Right cardiac atrium (tissue), 5 donors: ENCODE measurements around the gene CYP46A1. TPM values are rescaled to one million over a fixed set of nuclear protein-coding genes. Genes with fewer than 3 reads are reported as not detected.

ENCODE experiments used
- ATAC-seq, 2 donors: fragments of 200-7000 bp; cut with Tn5 transposase; one replicate each; pipeline versions ENCODE4 v1.8.0 to v1.9.1; 2020; ENCODE audit warnings: moderate library complexity in 2 of 2, mild to moderate bottlenecking in 1 of 2
- DNase-seq, 3 donors: peaks; one replicate each; pipeline ENCODE4 v3.0.0-alpha.2; 2020
- H3K27ac ChIP-seq: one replicate; pipeline ENCODE4 v1.5.1; 2013; ENCODE audit warnings: mild to moderate bottlenecking, low read length, control low read depth, moderate library complexity
- H3K27me3 ChIP-seq: one replicate; pipeline ENCODE4 v1.6.1; 2013; ENCODE audit not compliant: control insufficient read depth, insufficient read depth
- H3K4me1 ChIP-seq: one replicate; pipeline ENCODE4 v1.6.1; 2013; ENCODE audit warnings: low read length; ENCODE audit not compliant: control insufficient read depth, insufficient read depth
- H3K4me3 ChIP-seq: one replicate; pipeline ENCODE4 v1.5.1; 2013; ENCODE audit warnings: low read length, control low read depth
- H3K9me3 ChIP-seq: one replicate; pipeline ENCODE4 v1.6.1; 2013; ENCODE audit warnings: low read length; ENCODE audit not compliant: control insufficient read depth
- WGBS: extraction: QIAGEN DNeasy Blood & Tissue Kit; methylation state at CpG from one replicate; pipeline ENCODE4 v1.1.7; 2013; 5-methylcytosine and 5-hydroxymethylcytosine counted together
- intact Hi-C, 4 donors: fragments of 100-400 bp; cut with DNase I; formaldehyde crosslinking; loops; one replicate each; pipeline versions ENCODE4 v1.11.0 to v1.14.0; 2022 to 2023
- polyA plus RNA-seq: library from polyadenylated mRNA; stranded (reverse); fragments of 200-250 nt; gene quantifications from one replicate; pipeline ENCODE4 v1.2.3, GENCODE V29; 2013
- total RNA-seq, 4 donors: library from RNA; stranded (reverse); fragmentation: NEBNext Ultra II Directional; extraction: Animal tissue kit (Norgen Biotek cat#: 25700); gene quantifications; one replicate each; pipeline ENCODE4 v1.2.1, GENCODE V29; 2021
- donor health status: healthy with polysubstance abuse.
- donor health status: DM: no; HTN: yes; CAD: no.
- donor health status: DM: no; HTN: no; CAD: no.
- donor health status: DM: no; HTN: yes; CAD: no; lungs with severe emphysema.
- donor health status: DM: yes; HTN: yes; CAD: no.

Gene CYP46A1
- total and polyA plus RNA-seq, 5 donors, result 5.7 to 9.2 (median 7.6) TPM

GRCh38 chr14:99725774-99726537 is 41.9 kb downstream of the CYP46A1 start:
- 65% methylated on average over 18 of the region's 18 CpGs for whole genome bisulfite sequencing
- intact Hi-C loops, result no loop called here

GRCh38 chr14:99726538-99727095 is 42.5 kb downstream of the CYP46A1 start:
- peak in 2 of 3 donors; percentile 43 to 44 for DNase-seq
- Histone ChIP-seq H3K27ac (no peak overlapping the region), H3K4me1 (no peaks in the 10 kb centered on the region), H3K4me3 (no peak overlapping the region), H3K27me3 (no peaks in the 10 kb centered on the region), H3K9me3 (no peaks in the 10 kb centered on the region)
- intact Hi-C loops, result no loop called here
- WGBS, result 72% methylated on average over 26 of the region's 26 CpGs
- no peak for ATAC-seq

More at GRCh38 chr14:99725774-99726537, 41.9 kb downstream of the CYP46A1 start:
- no peaks in the 10 kb centered on the region for H3K4me1 ChIP-seq
- no peaks in the 10 kb centered on the region for H3K27me3 ChIP-seq
- H3K9me3 ChIP-seq, result no peaks in the 10 kb centered on the region
- DNase-seq (peak in 2 of 3 donors; percentile 32 to 42), ATAC-seq (no peak)
- no peak overlapping the region for H3K27ac ChIP-seq
- H3K4me3 ChIP-seq, result no peak overlapping the region

- DNase-seq (peak in 2 of 3 donors; percentile 31 to 49), ATAC-seq (no peak)
- Histone ChIP-seq H3K27ac (no peak overlapping the region), H3K27me3 (no peaks in the 10 kb centered on the region), H3K9me3 (no peaks in the 10 kb centered on the region), H3K4me1 (no peaks in the 10 kb centered on the region), H3K4me3 (no peak overlapping the region)
- intact Hi-C loops, result no loop called here
- 88% methylated on average over 25 of the region's 25 CpGs for WGBS
Observed at GRCh38 chr14:99727096-99727870, 43.2 kb downstream of the CYP46A1 start.

GRCh38 chr14:99728231-99728920 is 44.3 kb downstream of the CYP46A1 start:
- Histone ChIP-seq H3K4me3 (no peak overlapping the region), H3K27me3 (no peaks in the 10 kb centered on the region), H3K27ac (no peak overlapping the region), H3K9me3 (no peaks in the 10 kb centered on the region), H3K4me1 (no peaks in the 10 kb centered on the region)
- ATAC-seq (no peak), DNase-seq (peak in 2 of 3 donors; percentile 47 to 50)
- intact Hi-C loops, result no loop called here
- 88% methylated on average over 16 of the region's 16 CpGs for WGBS

GRCh38 chr14:99728981-99729451 is 44.9 kb downstream of the CYP46A1 start:
- intact Hi-C loops, result no loop called here
- H3K9me3 ChIP-seq, result no peaks in the 10 kb centered on the region
- H3K4me1 ChIP-seq, result no peaks in the 10 kb centered on the region
- H3K27me3 ChIP-seq, result no peaks in the 10 kb centered on the region
- H3K4me3 ChIP-seq, result no peak overlapping the region
- no peak overlapping the region for H3K27ac ChIP-seq
- DNase-seq, result peak in 1 of 3 donors; percentile 11
- 73% methylated on average over 4 of the region's 4 CpGs for WGBS
- ATAC-seq, result no peak

GRCh38 chr14:99729991-99730875 is 46.1 kb downstream of the CYP46A1 start:
- H3K9me3 ChIP-seq, result no peaks in the 10 kb centered on the region
- intact Hi-C loops, result loop anchor here (1.0 to 10.0 kb wide), 4 partner anchors 62 to 157 kb away; partner anchors contain the start of gene EML1 (in 3 of the 4)
- H3K4me3 ChIP-seq, result peak overlapping the region; percentile 62
- ATAC-seq, result peak; percentile 36 to 58
- peak; percentile 69 to 93 (median 91) for DNase-seq
- WGBS, result 5% methylated on average over 75 of the region's 75 CpGs
- no peak overlapping the region for H3K27ac ChIP-seq
- no peaks in the 10 kb centered on the region for H3K27me3 ChIP-seq
- no peaks in the 10 kb centered on the region for H3K4me1 ChIP-seq

- 66% methylated on average over 13 of the region's 13 CpGs for WGBS
- Histone ChIP-seq H3K27ac (no peak overlapping the region), H3K4me1 (no peaks in the 10 kb centered on the region), H3K9me3 (no peaks in the 10 kb centered on the region), H3K4me3 (no peak overlapping the region), H3K27me3 (no peaks in the 10 kb centered on the region)
- DNase-seq (peak in 2 of 3 donors; percentile 67 to 71), ATAC-seq (no peak)
- intact Hi-C loops, result loop anchor here (1.0 to 10.0 kb wide), 4 partner anchors 61 to 156 kb away; partner anchors contain the start of gene EML1 (in 3 of the 4)
Observed at GRCh38 chr14:99730876-99731546, 46.9 kb downstream of the CYP46A1 start.

- no peaks in the 10 kb centered on the region for H3K27me3 ChIP-seq
- no peak overlapping the region for H3K27ac ChIP-seq
- H3K4me1 ChIP-seq, result no peaks in the 10 kb centered on the region
- intact Hi-C loops, result loop anchor here (5.0 to 10.0 kb wide), 3 partner anchors 61 to 156 kb away; partner anchors contain the start of gene EML1 (in 3 of the 4)
- no peak overlapping the region for H3K4me3 ChIP-seq
- DNase-seq, result peak in 2 of 3 donors; percentile 73 to 76
- 77% methylated on average over 32 of the region's 32 CpGs for WGBS
- no peaks in the 10 kb centered on the region for H3K9me3 ChIP-seq
- peak in 1 of 2 donors; percentile 8 for ATAC-seq
Observed at GRCh38 chr14:99731547-99732435, 47.7 kb downstream of the CYP46A1 start.
